ENCODE results near the gene TSC22D3.

The TSC22D3 gene

GRCh38 chrX:107724653-107725052 is 50.9 kb downstream of the TSC22D3 start:
- DNase-seq (ENCODE audit: low read depth): no peak
- no peak for TF ChIP-seq CTCF (conservative IDR thresholded peaks at IDR 0.05; ENCODE audit: low read length)
- H3K4me3 ChIP-seq (ENCODE audit: low read length): no peak overlapping the region

- no peak for DNase-seq (ENCODE audit: low read depth)
- TF ChIP-seq CTCF (conservative IDR thresholded peaks at IDR 0.05; ENCODE audit: low read length): no peak
- H3K4me3 ChIP-seq (ENCODE audit: low read length): no peak overlapping the region
Measured at GRCh38 chrX:107723511-107723910, 52.1 kb downstream of the TSC22D3 start.

GRCh38 chrX:107721966-107722707 is 53.5 kb downstream of the TSC22D3 start:
- DNase-seq (ENCODE audit: low read depth): no peak
- no peak for TF ChIP-seq CTCF (conservative IDR thresholded peaks at IDR 0.05; ENCODE audit: low read length)
- H3K4me3 ChIP-seq (ENCODE audit: low read length): no peak overlapping the region

- DNase-seq (ENCODE audit: low read depth): no peak
- no peak for TF ChIP-seq CTCF (conservative IDR thresholded peaks at IDR 0.05; ENCODE audit: low read length)
- no peak overlapping the region for H3K4me3 ChIP-seq (ENCODE audit: low read length)
Measured at GRCh38 chrX:107721318-107721717, 54.3 kb downstream of the TSC22D3 start.

GRCh38 chrX:107718156-107718621 is 57.4 kb downstream of the TSC22D3 start:
- DNase-seq (ENCODE audit: low read depth): peak; percentile 79
- no peak overlapping the region for H3K4me3 ChIP-seq (ENCODE audit: low read length)

GRCh38 chrX:107716816-107717700 is 58.5 kb downstream of the TSC22D3 start:
- TF ChIP-seq CTCF (conservative IDR thresholded peaks at IDR 0.05; ENCODE audit: low read length): no peak
- DNase-seq (ENCODE audit: low read depth): peak; percentile 83
- H3K4me3 ChIP-seq (ENCODE audit: low read length): peak overlapping the region; percentile 73

More at GRCh38 chrX:107718156-107718621, 57.4 kb downstream of the TSC22D3 start:
- peak; percentile 72 for TF ChIP-seq CTCF (conservative IDR thresholded peaks at IDR 0.05; ENCODE audit: low read length)

All from AG10803 (cell line).